ENCODE measurements around the gene FAM78A.
"Not testable (repeated sequence)": the region's sequence is repeated elsewhere in the genome, so short reads cannot be mapped to it uniquely, and the experiment has no call there.

The FAM78A gene

GRCh38 chr9:131255676-131256197 lies 20.6 kb downstream of the FAM78A start:
- no peak for DNase-seq (ENCODE audit: low read depth)
- no peak overlapping the region for H3K4me3 ChIP-seq (ENCODE audit: low read length)
- TF ChIP-seq CTCF (conservative IDR thresholded peaks at IDR 0.05; ENCODE audit: low read depth, low read length): no peak

- no peak for DNase-seq (ENCODE audit: low read depth)
- TF ChIP-seq CTCF (conservative IDR thresholded peaks at IDR 0.05; ENCODE audit: low read depth, low read length): no peak
- no peak overlapping the region for H3K4me3 ChIP-seq (ENCODE audit: low read length)
Observed at GRCh38 chr9:131254626-131255025, 21.7 kb downstream of the FAM78A start.

- no peak for TF ChIP-seq CTCF (conservative IDR thresholded peaks at IDR 0.05; ENCODE audit: low read depth, low read length)
- no peak overlapping the region for H3K4me3 ChIP-seq (ENCODE audit: low read length)
- DNase-seq (ENCODE audit: low read depth): no peak
Observed at GRCh38 chr9:131253891-131254491, 22.3 kb downstream of the FAM78A start.

DNA sequence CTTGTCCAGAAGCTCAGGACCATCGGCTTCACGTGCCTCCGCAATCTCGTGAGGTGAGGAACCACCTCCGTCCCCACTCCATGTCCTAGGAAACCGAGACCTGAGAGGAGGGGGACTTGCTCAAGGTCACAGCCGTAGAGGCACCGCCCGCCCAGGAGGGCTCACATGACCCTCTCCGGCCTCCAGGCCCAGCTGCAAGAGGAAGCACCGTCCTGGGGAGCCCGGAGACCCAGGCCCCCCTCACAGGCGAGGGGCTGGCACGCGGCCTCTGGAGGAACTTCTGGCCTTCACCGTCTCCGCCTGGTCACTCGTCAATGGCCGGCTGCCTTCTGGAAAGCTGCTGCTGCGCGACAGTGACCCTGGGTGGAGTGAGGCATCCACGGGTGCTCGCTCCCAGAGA lies 24.2 kb downstream of the FAM78A start:
- no peak overlapping the region for H3K4me3 ChIP-seq (ENCODE audit: low read length)
- no peak for TF ChIP-seq CTCF (conservative IDR thresholded peaks at IDR 0.05; ENCODE audit: low read depth, low read length)
- no peak for DNase-seq (ENCODE audit: low read depth)

DNA sequence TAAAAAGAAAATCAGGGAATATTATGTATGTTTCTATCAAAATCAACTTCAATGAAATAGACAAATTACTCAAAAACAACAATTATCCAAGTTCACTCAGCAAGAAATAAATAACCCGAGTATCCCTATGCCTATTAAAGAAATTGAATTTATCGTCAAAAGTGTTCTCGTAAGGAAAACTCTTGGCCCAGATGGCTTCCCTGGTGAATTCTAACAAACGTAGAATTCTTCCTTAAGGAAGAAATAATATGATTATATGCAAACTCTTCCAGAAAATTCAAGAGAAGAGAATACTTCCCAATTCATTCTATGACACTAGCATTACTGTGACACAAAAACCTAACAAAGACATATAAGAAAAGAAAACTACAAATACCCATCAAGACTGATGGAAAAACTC lies 29.7 kb downstream of the FAM78A start:
- H3K4me3 ChIP-seq (ENCODE audit: low read length): no peak overlapping the region
- no peak for DNase-seq (ENCODE audit: low read depth)
- no peak for TF ChIP-seq CTCF (conservative IDR thresholded peaks at IDR 0.05; ENCODE audit: low read depth, low read length)

GRCh38 chr9:131244331-131244730 lies 32.0 kb downstream of the FAM78A start:
- DNase-seq (ENCODE audit: low read depth); H3K4me3 ChIP-seq (ENCODE audit: low read length): not testable (repeated sequence)

GRCh38 chr9:131240047-131240921 lies 36.0 kb downstream of the FAM78A start:
- no peak for DNase-seq (ENCODE audit: low read depth)
- TF ChIP-seq CTCF (conservative IDR thresholded peaks at IDR 0.05; ENCODE audit: low read depth, low read length): no peak
- no peak overlapping the region for H3K4me3 ChIP-seq (ENCODE audit: low read length)
